Esophagus muscularis mucosa (tissue), 4 donors: ENCODE measurements around the gene CACNB4.

Experiments
- EP300 ChIP-seq: sonication (generic); formaldehyde crosslinking; IDR thresholded peaks from one replicate; pipeline ENCODE4 v1.6.1; 2017; ENCODE audit warnings: antibody characterized with exemption
- POLR2A ChIP-seq: fragments of 450-650 bp; IDR thresholded peaks from one replicate; pipeline ENCODE4 v1.6.1; 2017; ENCODE audit warnings: antibody characterized with exemption, moderate library complexity, mild to moderate bottlenecking, low read depth
- POLR2AphosphoS5 ChIP-seq, 2 donors: sonication (generic); formaldehyde crosslinking; IDR thresholded peaks; one replicate each; pipeline ENCODE4 v1.6.1; 2017; ENCODE audit warnings: antibody characterized with exemption in 2 of 2
- TF ChIP-seq, protein P1 (sequence below), 3 experiments: fragments of 200-600 bp in 2 of 3; fragments of 450-650 bp in 1 of 3; sonication (generic) in 2 of 3; IDR thresholded peaks; one replicate each; pipeline ENCODE4 v1.5.1; 2017 to 2019; ENCODE audit warnings: antibody characterized with exemption in 3 of 3, mild to moderate bottlenecking in 2 of 3, moderate library complexity in 1 of 3

DNA sequence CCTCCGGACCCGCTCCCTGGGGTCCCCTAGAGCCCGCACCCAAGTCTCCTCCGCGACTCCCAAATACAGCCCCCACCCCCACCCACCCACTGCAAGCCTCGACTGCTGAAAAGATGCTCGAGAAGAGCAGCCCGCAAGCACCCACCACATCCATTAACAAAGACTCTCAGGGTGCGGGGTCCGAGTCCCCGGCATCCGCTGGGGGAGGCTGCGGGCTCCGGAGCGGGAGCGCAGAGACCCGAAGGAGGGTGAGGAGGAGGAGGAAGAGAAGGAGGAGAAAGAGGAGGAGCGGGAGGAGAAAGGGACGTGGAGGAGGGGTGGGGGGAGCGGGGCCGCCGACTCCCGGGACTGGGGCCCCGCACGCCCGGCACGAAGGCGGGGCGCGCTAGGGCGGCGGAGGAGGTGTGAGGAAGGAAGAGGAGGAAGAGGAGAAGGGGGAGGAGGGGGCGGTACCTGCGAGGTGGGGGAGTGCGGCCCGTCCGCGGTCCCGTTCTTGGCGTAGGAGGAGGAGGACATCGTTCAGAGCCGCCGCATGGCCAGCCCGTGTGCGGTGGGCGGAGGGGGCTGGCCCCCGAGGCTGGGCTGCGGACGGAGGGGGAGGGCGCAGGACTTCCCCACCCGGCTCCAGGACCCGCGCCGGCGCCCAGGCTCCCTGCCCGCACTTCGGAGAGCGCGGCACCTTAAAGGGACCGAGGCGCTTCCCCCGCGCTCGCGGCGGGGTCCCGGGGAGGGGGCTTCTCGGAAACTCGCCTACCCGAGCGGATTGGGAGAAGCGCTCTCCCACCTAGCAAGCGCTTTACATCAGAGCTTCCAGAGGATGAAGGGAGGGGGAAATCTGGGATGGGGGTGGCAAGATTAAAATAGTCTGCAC lies at the start of gene CACNB4:
- TF ChIP-seq, protein P1, sequence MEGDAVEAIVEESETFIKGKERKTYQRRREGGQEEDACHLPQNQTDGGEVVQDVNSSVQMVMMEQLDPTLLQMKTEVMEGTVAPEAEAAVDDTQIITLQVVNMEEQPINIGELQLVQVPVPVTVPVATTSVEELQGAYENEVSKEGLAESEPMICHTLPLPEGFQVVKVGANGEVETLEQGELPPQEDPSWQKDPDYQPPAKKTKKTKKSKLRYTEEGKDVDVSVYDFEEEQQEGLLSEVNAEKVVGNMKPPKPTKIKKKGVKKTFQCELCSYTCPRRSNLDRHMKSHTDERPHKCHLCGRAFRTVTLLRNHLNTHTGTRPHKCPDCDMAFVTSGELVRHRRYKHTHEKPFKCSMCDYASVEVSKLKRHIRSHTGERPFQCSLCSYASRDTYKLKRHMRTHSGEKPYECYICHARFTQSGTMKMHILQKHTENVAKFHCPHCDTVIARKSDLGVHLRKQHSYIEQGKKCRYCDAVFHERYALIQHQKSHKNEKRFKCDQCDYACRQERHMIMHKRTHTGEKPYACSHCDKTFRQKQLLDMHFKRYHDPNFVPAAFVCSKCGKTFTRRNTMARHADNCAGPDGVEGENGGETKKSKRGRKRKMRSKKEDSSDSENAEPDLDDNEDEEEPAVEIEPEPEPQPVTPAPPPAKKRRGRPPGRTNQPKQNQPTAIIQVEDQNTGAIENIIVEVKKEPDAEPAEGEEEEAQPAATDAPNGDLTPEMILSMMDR (IDR thresholded peaks at IDR 0.05): no peak
- no peak for TF ChIP-seq POLR2A
- TF ChIP-seq EP300: no peak
- TF ChIP-seq POLR2AphosphoS5 (IDR thresholded peaks at IDR 0.05): no peak
